Uterus (tissue), 4 donors: ENCODE data around the gene SCARB2. TPM values are rescaled to one million over a fixed set of nuclear protein-coding genes. Genes with fewer than 3 reads are reported as not detected.

Source experiments
- DNase-seq, 2 donors: peaks; one replicate each; pipeline ENCODE4 v3.0.0-alpha.2; 2019 to 2020
- H3K27ac ChIP-seq, 2 donors: fragments of 200-600 bp; sonication (generic); 1 replicate in 1 of 2; 2 replicates in 1 of 2; pipeline ENCODE4 v1.5.1; 2016 to 2018
- H3K27me3 ChIP-seq, 2 donors: fragments of 200-600 bp; sonication (generic); one replicate each; pipeline ENCODE4 v1.5.1; 2018 to 2019; ENCODE audit warnings: control low read depth in 1 of 2
- H3K36me3 ChIP-seq, 2 donors: fragments of 200-600 bp; sonication (generic); one replicate each; pipeline ENCODE4 v1.5.1; 2019; ENCODE audit warnings: control low read depth in 1 of 2
- H3K4me1 ChIP-seq, 2 donors: fragments of 200-600 bp; sonication (generic); one replicate each; pipeline ENCODE4 v1.5.1; 2018 to 2019; ENCODE audit warnings: control low read depth in 1 of 2
- H3K4me3 ChIP-seq, 2 donors: fragments of 200-600 bp; sonication (generic); 1 replicate in 1 of 2; 2 replicates in 1 of 2; pipeline ENCODE4 v1.5.1; 2018 to 2019; ENCODE audit warnings: mild to moderate bottlenecking in 1 of 2
- H3K9me3 ChIP-seq, 2 donors: fragments of 200-600 bp; sonication (generic); one replicate each; pipeline ENCODE4 v1.5.1; 2019; ENCODE audit warnings: control low read depth in 1 of 2
- CTCF ChIP-seq, 4 experiments: fragments of 200-600 bp in 2 of 4; fragments of 450-650 bp in 2 of 4; sonication (generic) in 2 of 4; IDR thresholded peaks; one replicate each; pipeline ENCODE4 v1.5.1; 2016 to 2019; ENCODE audit warnings: antibody characterized with exemption in 4 of 4, mild to moderate bottlenecking in 2 of 4, moderate library complexity in 1 of 4
- POLR2A ChIP-seq, 2 donors: fragments of 450-650 bp; IDR thresholded peaks; one replicate each; pipeline ENCODE4 v1.6.1; 2016; ENCODE audit warnings: antibody characterized with exemption in 2 of 2, mild to moderate bottlenecking in 1 of 2, moderate library complexity in 1 of 2
- intact Hi-C: fragments of 100-400 bp; cut with DNase I; formaldehyde crosslinking; loops from one replicate; pipeline ENCODE4 v1.15.1; 2023; ENCODE audit warnings: low total_unique reads
- total RNA-seq, 4 donors: library from RNA; depleted of rRNA in 3 of 4; stranded (reverse); fragments of >200 nt in 3 of 4; gene quantifications; one replicate each; pipeline versions ENCODE4 v1.1.0 to v1.2.4, GENCODE V29; 2014 to 2023
- donor health status: DM: yes; HTN: yes; CAD: no.

SCARB2 gene
- total RNA-seq, 4 donors from 2014 or later: 150 to 233 (median 196) TPM

- Histone ChIP-seq H3K27ac (no peak overlapping the region), H3K27me3 (no peaks in the 10 kb centered on the region), H3K9me3 (no peaks in the 10 kb centered on the region), H3K36me3 (no peaks in the 10 kb centered on the region), H3K4me3 (no peak overlapping the region), H3K4me1 (no peaks in the 10 kb centered on the region)
- intact Hi-C loops: no loop called here
- TF ChIP-seq CTCF (IDR thresholded peaks at IDR 0.05) (no peak), POLR2A (IDR thresholded peaks at IDR 0.05) (no peak)
- DNase-seq: no peak
Observed at GRCh38 chr4:76175336-76175735, 38.3 kb downstream of the SCARB2 start.

GRCh38 chr4:76174216-76174615, 39.4 kb downstream of the SCARB2 start:
- Histone ChIP-seq H3K27ac (no peak overlapping the region), H3K4me3 (no peak overlapping the region), H3K36me3 (no peaks in the 10 kb centered on the region), H3K4me1 (no peaks in the 10 kb centered on the region), H3K9me3 (no peaks in the 10 kb centered on the region), H3K27me3 (no peaks in the 10 kb centered on the region)
- DNase-seq: no peak
- intact Hi-C loops: no loop called here
- TF ChIP-seq CTCF (IDR thresholded peaks at IDR 0.05) (no peak), POLR2A (IDR thresholded peaks at IDR 0.05) (no peak)

GRCh38 chr4:76168688-76169087, 44.9 kb downstream of the SCARB2 start:
- DNase-seq: no peak
- H3K9me3 ChIP-seq: no peaks in the 10 kb centered on the region
- no peaks in the 10 kb centered on the region for H3K27me3 ChIP-seq
- no peaks in the 10 kb centered on the region for H3K36me3 ChIP-seq
- H3K27ac ChIP-seq: no peak overlapping the region
- no peak for TF ChIP-seq POLR2A (IDR thresholded peaks at IDR 0.05)
- no peak for TF ChIP-seq CTCF (IDR thresholded peaks at IDR 0.05)
- H3K4me3 ChIP-seq: no peak overlapping the region
- H3K4me1 ChIP-seq: no peaks in the 10 kb centered on the region
- intact Hi-C loops: no loop called here

- Histone ChIP-seq H3K9me3 (no peaks in the 10 kb centered on the region), H3K27me3 (no peaks in the 10 kb centered on the region), H3K4me3 (no peak overlapping the region), H3K27ac (no peak overlapping the region), H3K36me3 (no peaks in the 10 kb centered on the region), H3K4me1 (no peaks in the 10 kb centered on the region)
- no peak for TF ChIP-seq CTCF (IDR thresholded peaks at IDR 0.05)
- DNase-seq: no peak
- intact Hi-C loops: no loop called here
Observed at GRCh38 chr4:76166480-76166879, 47.1 kb downstream of the SCARB2 start.

GRCh38 chr4:76160355-76160754, 53.3 kb downstream of the SCARB2 start:
- Histone ChIP-seq H3K4me3 (no peak overlapping the region), H3K27me3 (no peaks in the 10 kb centered on the region), H3K4me1 (no peaks in the 10 kb centered on the region), H3K27ac (no peak overlapping the region), H3K9me3 (no peaks in the 10 kb centered on the region), H3K36me3 (no peaks in the 10 kb centered on the region)
- no peak for TF ChIP-seq CTCF (IDR thresholded peaks at IDR 0.05)
- TF ChIP-seq POLR2A (IDR thresholded peaks at IDR 0.05): no peak
- intact Hi-C loops: no loop called here
- no peak for DNase-seq
